Measurements from ENCODE around the gene SCRN1. TPM values are rescaled to one million over a fixed set of nuclear protein-coding genes. Genes with fewer than 3 reads are reported as not detected.

Gene SCRN1
- total RNA-seq, 2 donors from 2014 or later, result 110 to 112 TPM

GRCh38 chr7:29886827-29887226 lies 102.8 kb downstream of the SCRN1 start:
- Histone ChIP-seq H3K4me1 (ENCODE audit: control insufficient read depth, insufficient read depth, low read length) (no peaks in the 10 kb centered on the region), H3K36me3 (ENCODE audit: control insufficient read depth, insufficient read depth, low read length) (no peaks in the 10 kb centered on the region), H3K27ac (ENCODE audit: low read depth, low read length) (no peak overlapping the region), H3K4me3 (ENCODE audit: low read length) (no peak overlapping the region), H3K9ac (ENCODE audit: extremely low read depth, low read length, poor library complexity, severe bottlenecking) (no peak overlapping the region), H3K27me3 (ENCODE audit: control insufficient read depth, insufficient read depth, low read length, poor library complexity, severe bottlenecking) (no peaks in the 10 kb centered on the region), H3K9me3 (ENCODE audit: control insufficient read depth, low read length) (no peaks in the 10 kb centered on the region)
- H3K36me3 Mint-ChIP-seq (ENCODE audit: low read depth), result no peaks in the 10 kb centered on the region
- peaks cover 2% of the 10 kb centered on the region for H3K4me1 Mint-ChIP-seq
- H3K27me3 Mint-ChIP-seq (ENCODE audit: insufficient read depth), result peaks cover 5% of the 10 kb centered on the region
- no peak overlapping the region for H3K27ac Mint-ChIP-seq
- TF ChIP-seq, protein P1, sequence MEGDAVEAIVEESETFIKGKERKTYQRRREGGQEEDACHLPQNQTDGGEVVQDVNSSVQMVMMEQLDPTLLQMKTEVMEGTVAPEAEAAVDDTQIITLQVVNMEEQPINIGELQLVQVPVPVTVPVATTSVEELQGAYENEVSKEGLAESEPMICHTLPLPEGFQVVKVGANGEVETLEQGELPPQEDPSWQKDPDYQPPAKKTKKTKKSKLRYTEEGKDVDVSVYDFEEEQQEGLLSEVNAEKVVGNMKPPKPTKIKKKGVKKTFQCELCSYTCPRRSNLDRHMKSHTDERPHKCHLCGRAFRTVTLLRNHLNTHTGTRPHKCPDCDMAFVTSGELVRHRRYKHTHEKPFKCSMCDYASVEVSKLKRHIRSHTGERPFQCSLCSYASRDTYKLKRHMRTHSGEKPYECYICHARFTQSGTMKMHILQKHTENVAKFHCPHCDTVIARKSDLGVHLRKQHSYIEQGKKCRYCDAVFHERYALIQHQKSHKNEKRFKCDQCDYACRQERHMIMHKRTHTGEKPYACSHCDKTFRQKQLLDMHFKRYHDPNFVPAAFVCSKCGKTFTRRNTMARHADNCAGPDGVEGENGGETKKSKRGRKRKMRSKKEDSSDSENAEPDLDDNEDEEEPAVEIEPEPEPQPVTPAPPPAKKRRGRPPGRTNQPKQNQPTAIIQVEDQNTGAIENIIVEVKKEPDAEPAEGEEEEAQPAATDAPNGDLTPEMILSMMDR (conservative IDR thresholded peaks at IDR 0.05), result no peak
- no peaks in the 10 kb centered on the region for H3K9me3 Mint-ChIP-seq
- no peak overlapping the region for H3K4me3 Mint-ChIP-seq
- 93 to 94% methylated on average over 2 of the region's 2 CpGs for WGBS, 2 experiments (ENCODE audit: insufficient coverage in 1 of 2, insufficient read length in 1 of 2)
- no peak for DNase-seq

GRCh38 chr7:29885626-29886025 lies 104.0 kb downstream of the SCRN1 start:
- H3K36me3 ChIP-seq (ENCODE audit: control insufficient read depth, insufficient read depth, low read length), result no peaks in the 10 kb centered on the region
- no peak overlapping the region for H3K27ac ChIP-seq (ENCODE audit: low read depth, low read length)
- H3K9me3 ChIP-seq (ENCODE audit: control insufficient read depth, low read length), result no peaks in the 10 kb centered on the region
- 88 to 96% methylated on average over 1 to 3 of the region's 3 CpGs for WGBS, 2 experiments (ENCODE audit: insufficient coverage in 1 of 2, insufficient read length in 1 of 2)
- Mint-ChIP-seq H3K9me3 (no peaks in the 10 kb centered on the region), H3K27me3 (ENCODE audit: insufficient read depth) (peaks cover 5% of the 10 kb centered on the region), H3K27ac (no peak overlapping the region), H3K36me3 (ENCODE audit: low read depth) (no peaks in the 10 kb centered on the region), H3K4me3 (no peak overlapping the region), H3K4me1 (peaks cover 5% of the 10 kb centered on the region)
- H3K4me3 ChIP-seq (ENCODE audit: low read length), result no peak overlapping the region
- H3K4me1 ChIP-seq (ENCODE audit: control insufficient read depth, insufficient read depth, low read length), result no peaks in the 10 kb centered on the region
- H3K27me3 ChIP-seq (ENCODE audit: control insufficient read depth, insufficient read depth, low read length, poor library complexity, severe bottlenecking), result no peaks in the 10 kb centered on the region
- H3K9ac ChIP-seq (ENCODE audit: extremely low read depth, low read length, poor library complexity, severe bottlenecking), result no peak overlapping the region
- TF ChIP-seq, protein P1 (conservative IDR thresholded peaks at IDR 0.05), result no peak
- DNase-seq, result no peak

GRCh38 chr7:29884399-29885272 lies 105.0 kb downstream of the SCRN1 start:
- no peak overlapping the region for H3K27ac Mint-ChIP-seq
- Histone ChIP-seq H3K36me3 (ENCODE audit: control insufficient read depth, insufficient read depth, low read length) (no peaks in the 10 kb centered on the region), H3K27me3 (ENCODE audit: control insufficient read depth, insufficient read depth, low read length, poor library complexity, severe bottlenecking) (no peaks in the 10 kb centered on the region), H3K9me3 (ENCODE audit: control insufficient read depth, low read length) (no peaks in the 10 kb centered on the region), H3K4me1 (ENCODE audit: control insufficient read depth, insufficient read depth, low read length) (no peaks in the 10 kb centered on the region), H3K9ac (ENCODE audit: extremely low read depth, low read length, poor library complexity, severe bottlenecking) (no peak overlapping the region), H3K27ac (ENCODE audit: low read depth, low read length) (no peak overlapping the region), H3K4me3 (ENCODE audit: low read length) (no peak overlapping the region)
- 50 to 52% methylated on average over 14 to 28 of the region's 28 CpGs for WGBS, 2 experiments (ENCODE audit: insufficient coverage in 1 of 2, insufficient read length in 1 of 2)
- no peaks in the 10 kb centered on the region for H3K36me3 Mint-ChIP-seq (ENCODE audit: low read depth)
- peaks cover 5% of the 10 kb centered on the region for H3K4me1 Mint-ChIP-seq
- H3K9me3 Mint-ChIP-seq, result no peaks in the 10 kb centered on the region
- H3K4me3 Mint-ChIP-seq, result peak overlapping the region; percentile 58
- DNase-seq, result peak; percentile 90
- TF ChIP-seq, protein P1 (conservative IDR thresholded peaks at IDR 0.05), result peak; percentile 58
- H3K27me3 Mint-ChIP-seq (ENCODE audit: insufficient read depth), result peaks cover 5% of the 10 kb centered on the region

All from endodermal cell (in vitro differentiated cells).